Liver (tissue), 9 donors: Measurements from ENCODE around the gene AP5B1. TPM values are rescaled to one million over a fixed set of nuclear protein-coding genes. Genes with fewer than 3 reads are reported as not detected.

ENCODE experiments used
- DNase-seq: peaks from one replicate; pipeline ENCODE4 v3.0.0-alpha.2; 2017; ENCODE audit warnings: low spot score
- H3K27ac ChIP-seq, 2 donors: one replicate each; pipeline ENCODE4 v1.7.0; 2013; ENCODE audit warnings: inconsistent platforms in 2 of 2, low read length in 2 of 2, control low read depth in 1 of 2, low read depth in 1 of 2, mild to moderate bottlenecking in 1 of 2
- H3K27me3 ChIP-seq, 4 donors: one replicate each; pipeline versions ENCODE4 v1.6.1 to v1.7.0; 2013; ENCODE audit warnings: low read length in 3 of 4, inconsistent platforms in 1 of 4, mild to moderate bottlenecking in 1 of 4, moderate library complexity in 1 of 4; ENCODE audit not compliant: control insufficient read depth in 4 of 4, insufficient read depth in 4 of 4
- H3K36me3 ChIP-seq, 4 donors: one replicate each; pipeline versions ENCODE4 v1.6.1 to v1.7.0; 2013; ENCODE audit warnings: low read length in 3 of 4, mild to moderate bottlenecking in 3 of 4, low read depth in 1 of 4, moderate library complexity in 1 of 4; ENCODE audit not compliant: control insufficient read depth in 4 of 4, insufficient read depth in 3 of 4
- H3K4me1 ChIP-seq, 4 donors: one replicate each; pipeline versions ENCODE4 v1.6.1 to v1.7.0; 2013; ENCODE audit warnings: low read length in 3 of 4, mild to moderate bottlenecking in 3 of 4, moderate library complexity in 1 of 4; ENCODE audit not compliant: control insufficient read depth in 4 of 4, insufficient read depth in 4 of 4
- H3K4me3 ChIP-seq, 3 donors: one replicate each; pipeline versions ENCODE4 v1.6.1 to v1.7.0; 2013; ENCODE audit warnings: low read length in 3 of 3, control low read depth in 1 of 3, low read depth in 1 of 3, mild to moderate bottlenecking in 1 of 3
- H3K9ac ChIP-seq, 2 donors: one replicate each; pipeline ENCODE4 v1.7.0; 2013; ENCODE audit warnings: low read length in 2 of 2, mild to moderate bottlenecking in 2 of 2, moderate library complexity in 2 of 2, control low read depth in 1 of 2, low read depth in 1 of 2
- H3K9me3 ChIP-seq, 4 donors: one replicate each; pipeline versions ENCODE4 v1.6.1 to v1.7.0; 2013; ENCODE audit warnings: low read length in 3 of 4; ENCODE audit not compliant: control insufficient read depth in 4 of 4
- ATF3 ChIP-seq: IDR thresholded peaks from 2 replicates; pipeline ENCODE4 v1.6.1; 2016; ENCODE audit warnings: antibody characterized with exemption
- FOXA1 ChIP-seq: IDR thresholded peaks from 2 replicates; pipeline ENCODE4 v1.6.1; 2016; ENCODE audit warnings: antibody characterized with exemption
- GABPA ChIP-seq, 2 donors: IDR thresholded peaks in 1 of 2; conservative IDR thresholded peaks in 1 of 2; 2 replicates each; pipeline ENCODE4 v1.6.1; 2016; ENCODE audit warnings: antibody characterized with exemption in 2 of 2, mild to moderate bottlenecking in 1 of 2, moderate library complexity in 1 of 2
- HNF4A ChIP-seq, 2 donors: conservative IDR thresholded peaks; 2 replicates each; pipeline ENCODE4 v1.6.1; 2016; ENCODE audit warnings: antibody characterized with exemption in 2 of 2, mild to moderate bottlenecking in 2 of 2
- HNF4G ChIP-seq: IDR thresholded peaks from 2 replicates; pipeline ENCODE4 v1.6.1; 2016; ENCODE audit warnings: antibody characterized with exemption
- JUND ChIP-seq, 2 donors: IDR thresholded peaks; 2 replicates each; pipeline ENCODE4 v1.6.1; 2016; ENCODE audit warnings: antibody characterized with exemption in 2 of 2
- NR2F2 ChIP-seq: IDR thresholded peaks from 2 replicates; pipeline ENCODE4 v1.6.1; 2016; ENCODE audit warnings: antibody characterized with exemption
- RAD21 ChIP-seq, 2 donors: IDR thresholded peaks; 2 replicates each; pipeline ENCODE4 v1.6.1; 2016; ENCODE audit warnings: antibody characterized with exemption in 2 of 2, mild to moderate bottlenecking in 2 of 2
- RXRA ChIP-seq, 2 donors: IDR thresholded peaks; 2 replicates each; pipeline ENCODE4 v1.6.1; 2017 to 2018; ENCODE audit warnings: antibody characterized with exemption in 2 of 2, mild to moderate bottlenecking in 1 of 2
- TAF1 ChIP-seq: conservative IDR thresholded peaks from 2 replicates; pipeline ENCODE4 v1.6.1; 2016; ENCODE audit warnings: antibody characterized with exemption, mild to moderate bottlenecking
- YY1 ChIP-seq: IDR thresholded peaks from 2 replicates; pipeline ENCODE4 v1.6.1; 2016; ENCODE audit warnings: antibody characterized with exemption, mild to moderate bottlenecking
- WGBS: extraction: QIAGEN DNeasy Blood & Tissue Kit; methylation state at CpG from one replicate; pipeline ENCODE4 v1.1.7; 2013; 5-methylcytosine and 5-hydroxymethylcytosine counted together
- polyA plus RNA-seq, 2 donors: library from polyadenylated mRNA; stranded (reverse) in 1 of 2; unstranded in 1 of 2; fragments of 200-250 nt in 1 of 2; fragments of >200 nt in 1 of 2; fragmentation: Nextera tagmentation in 1 of 2; extraction: Ambion mirVana in 1 of 2; gene quantifications; one replicate each; pipeline versions ENCODE4 v1.2.1 to v1.2.3, GENCODE V29; 2013 to 2015
- total RNA-seq, 2 donors: library from RNA; depleted of rRNA; stranded (reverse); fragments of >200 nt; gene quantifications; one replicate each; pipeline ENCODE4 v1.2.3, GENCODE V29; 2014
- TF ChIP-seq, protein P1 (sequence below): IDR thresholded peaks from 2 replicates; pipeline ENCODE4 v1.6.1; 2016; ENCODE audit warnings: antibody characterized with exemption
- TF ChIP-seq, protein P2 (sequence below): fragments of 150-350 bp; IDR thresholded peaks from 2 replicates; pipeline ENCODE4 v1.5.1; 2017; ENCODE audit warnings: improper control_type of control experiment, low read depth, low read length; ENCODE audit not compliant: missing input control
- donor health status: healthy.
- donor health status: healthy.
- donor health status: healthy.
- donor health status: healthy.
- donor health status: healthy.

AP5B1 gene
- total and polyA plus RNA-seq, 4 donors, result 2.0 to 10.8 (median 5.0) TPM

DNA sequence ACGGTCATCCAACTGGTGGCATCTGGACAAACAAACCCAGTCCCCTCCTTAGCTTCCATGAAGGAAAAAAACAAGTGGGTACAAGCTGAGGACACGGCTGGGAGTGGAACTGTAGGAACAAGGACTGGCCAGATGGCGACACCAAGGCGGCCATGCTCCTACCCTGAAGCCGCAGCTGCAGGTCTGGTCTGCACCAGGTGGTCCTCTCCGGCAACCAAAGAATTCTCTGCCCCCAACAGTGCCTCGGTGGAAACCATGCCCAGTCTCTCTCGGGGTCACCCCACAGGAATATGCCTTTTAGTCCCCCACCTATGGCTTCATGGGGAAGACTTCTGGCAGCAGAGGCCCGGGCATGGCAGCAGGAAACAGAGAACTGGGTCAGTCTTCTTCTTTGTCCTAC is 28.7 kb upstream of the AP5B1 start:
- Histone ChIP-seq H3K27ac (no peak overlapping the region), H3K4me1 (no peaks in the 10 kb centered on the region), H3K36me3 (no peaks in the 10 kb centered on the region), H3K4me3 (no peak overlapping the region), H3K27me3 (peaks cover 0 to 3% (median 0%) of the 10 kb centered on the region in 4 donors), H3K9ac (no peak overlapping the region), H3K9me3 (no peaks in the 10 kb centered on the region)
- no peak for DNase-seq
- WGBS, result 81% methylated on average over 9 of the region's 9 CpGs
- TF ChIP-seq NR2F2 (no peak), RAD21 (IDR thresholded peaks at IDR 0.05) (no peak)

- Histone ChIP-seq H3K36me3 (no peaks in the 10 kb centered on the region), H3K9me3 (no peaks in the 10 kb centered on the region), H3K4me3 (no peak overlapping the region), H3K27ac (no peak overlapping the region), H3K9ac (no peak overlapping the region), H3K4me1 (no peaks in the 10 kb centered on the region), H3K27me3 (peaks cover 0 to 3% (median 0%) of the 10 kb centered on the region in 4 donors)
- no peak for DNase-seq
- WGBS, result 76% methylated on average over 20 of the region's 20 CpGs
- TF ChIP-seq RXRA (IDR thresholded peaks at IDR 0.05) (no peak), HNF4G (no peak), JUND (IDR thresholded peaks at IDR 0.05) (no peak), HNF4A (conservative IDR thresholded peaks at IDR 0.05) (no peak), RAD21 (IDR thresholded peaks at IDR 0.05) (no peak), TAF1 (no peak), FOXA1 (no peak), ATF3 (no peak)
- TF ChIP-seq, protein P1, sequence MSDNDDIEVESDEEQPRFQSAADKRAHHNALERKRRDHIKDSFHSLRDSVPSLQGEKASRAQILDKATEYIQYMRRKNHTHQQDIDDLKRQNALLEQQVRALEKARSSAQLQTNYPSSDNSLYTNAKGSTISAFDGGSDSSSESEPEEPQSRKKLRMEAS, result no peak
These were observed 28.1 kb upstream of the AP5B1 start for GRCh38 chr11:65808744-65809341.

DNA sequence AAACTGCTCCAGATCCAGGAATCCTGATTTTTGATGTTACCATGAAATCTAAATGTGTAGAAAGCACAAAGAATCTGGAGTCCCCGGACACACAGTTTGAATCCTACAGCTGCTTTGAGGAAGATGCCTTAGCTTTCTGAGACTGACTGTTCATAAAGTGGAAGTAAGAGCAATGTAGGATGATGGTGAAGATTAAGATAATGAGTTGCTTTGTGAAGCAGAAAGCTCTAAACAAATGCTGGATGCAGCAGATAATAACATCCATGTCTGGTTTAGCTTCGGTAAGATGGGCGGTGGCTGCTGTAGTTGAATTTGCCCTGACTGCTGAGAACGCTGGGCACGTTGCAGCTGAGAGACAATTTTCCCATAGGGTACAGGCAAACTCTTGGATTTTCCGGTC is 26.2 kb upstream of the AP5B1 start:
- 69% methylated on average over 6 of the region's 6 CpGs for WGBS
- no peak overlapping the region for H3K27ac ChIP-seq
- H3K9me3 ChIP-seq, result no peaks in the 10 kb centered on the region
- H3K27me3 ChIP-seq, result peaks cover 0 to 3% (median 0%) of the 10 kb centered on the region in 4 donors
- H3K9ac ChIP-seq, result no peak overlapping the region
- no peak for DNase-seq
- H3K36me3 ChIP-seq, result no peaks in the 10 kb centered on the region
- no peak for TF ChIP-seq NR2F2
- TF ChIP-seq, protein P2, sequence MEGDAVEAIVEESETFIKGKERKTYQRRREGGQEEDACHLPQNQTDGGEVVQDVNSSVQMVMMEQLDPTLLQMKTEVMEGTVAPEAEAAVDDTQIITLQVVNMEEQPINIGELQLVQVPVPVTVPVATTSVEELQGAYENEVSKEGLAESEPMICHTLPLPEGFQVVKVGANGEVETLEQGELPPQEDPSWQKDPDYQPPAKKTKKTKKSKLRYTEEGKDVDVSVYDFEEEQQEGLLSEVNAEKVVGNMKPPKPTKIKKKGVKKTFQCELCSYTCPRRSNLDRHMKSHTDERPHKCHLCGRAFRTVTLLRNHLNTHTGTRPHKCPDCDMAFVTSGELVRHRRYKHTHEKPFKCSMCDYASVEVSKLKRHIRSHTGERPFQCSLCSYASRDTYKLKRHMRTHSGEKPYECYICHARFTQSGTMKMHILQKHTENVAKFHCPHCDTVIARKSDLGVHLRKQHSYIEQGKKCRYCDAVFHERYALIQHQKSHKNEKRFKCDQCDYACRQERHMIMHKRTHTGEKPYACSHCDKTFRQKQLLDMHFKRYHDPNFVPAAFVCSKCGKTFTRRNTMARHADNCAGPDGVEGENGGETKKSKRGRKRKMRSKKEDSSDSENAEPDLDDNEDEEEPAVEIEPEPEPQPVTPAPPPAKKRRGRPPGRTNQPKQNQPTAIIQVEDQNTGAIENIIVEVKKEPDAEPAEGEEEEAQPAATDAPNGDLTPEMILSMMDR, result no peak
- TF ChIP-seq HNF4A (conservative IDR thresholded peaks at IDR 0.05), result no peak
- TF ChIP-seq JUND (IDR thresholded peaks at IDR 0.05), result no peak
- TF ChIP-seq GABPA (IDR thresholded peaks at IDR 0.05 in 1 of 2, conservative IDR thresholded peaks at IDR 0.05 in 1 of 2), result no peak
- TF ChIP-seq YY1, result no peak
- TF ChIP-seq RXRA (IDR thresholded peaks at IDR 0.05), result no peak
- H3K4me1 ChIP-seq, result no peaks in the 10 kb centered on the region
- no peak overlapping the region for H3K4me3 ChIP-seq
